ENCODE data around the gene ACTL8.

Gene ACTL8

GRCh38 chr1:17728123-17728712, 26.9 kb upstream of the ACTL8 start:
- Mint-ChIP-seq H3K4me1 (no peaks in the 10 kb centered on the region), H3K4me3 (no peak overlapping the region), H3K9me3 (no peaks in the 10 kb centered on the region), H3K36me3 (no peaks in the 10 kb centered on the region), H3K27ac (no peak overlapping the region)
- no peak for ATAC-seq
- DNase-seq (ENCODE audit: low spot score in 2 of 2): no peak

DNA sequence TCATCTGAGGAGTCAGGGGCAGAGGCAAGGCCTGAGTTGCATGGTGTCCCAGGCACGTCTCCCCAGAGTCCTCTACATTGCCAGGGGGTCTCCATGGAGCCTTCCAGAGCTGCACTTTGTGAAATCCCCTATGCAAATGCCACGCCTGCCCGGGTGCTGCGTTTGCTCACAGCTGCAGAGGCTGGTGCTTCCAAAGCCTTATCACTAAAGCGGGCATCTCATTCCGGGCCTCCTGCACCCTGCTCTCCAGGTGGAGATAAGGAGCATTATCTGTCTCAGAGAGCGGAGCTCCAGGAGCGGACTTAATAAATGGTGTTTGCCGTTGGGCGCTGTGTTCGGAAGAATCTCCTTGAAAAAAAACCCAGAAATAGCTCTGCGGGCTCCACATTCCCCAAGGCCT, 25.9 kb upstream of the ACTL8 start:
- no peaks in the 10 kb centered on the region for H3K4me1 Mint-ChIP-seq

DNA sequence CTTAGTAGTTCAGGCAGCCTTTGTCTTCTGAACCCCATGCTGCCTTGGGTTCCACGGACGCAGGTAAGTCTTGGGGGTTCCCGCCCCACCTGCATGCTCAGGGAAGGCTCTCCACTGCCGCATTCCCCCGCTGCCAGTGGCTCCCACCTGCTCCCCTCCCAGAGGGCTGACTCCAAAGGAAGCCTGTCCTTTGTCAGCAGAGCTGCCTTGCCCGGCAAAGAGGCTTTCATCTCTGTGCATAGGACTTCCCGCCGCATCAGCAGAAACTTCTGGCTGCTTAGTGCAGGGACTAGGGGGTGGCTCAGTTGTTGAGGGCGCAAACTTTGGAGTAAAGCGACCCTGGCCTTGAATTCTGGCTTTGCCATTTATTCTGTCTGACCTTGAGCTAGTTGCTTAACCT, 25.2 kb upstream of the ACTL8 start:
- no peaks in the 10 kb centered on the region for H3K36me3 Mint-ChIP-seq
- no peak for DNase-seq (ENCODE audit: low spot score in 2 of 2)
- H3K27ac Mint-ChIP-seq: no peak overlapping the region
- ATAC-seq: no peak
- no peaks in the 10 kb centered on the region for H3K9me3 Mint-ChIP-seq
- no peak overlapping the region for H3K4me3 Mint-ChIP-seq
- H3K4me1 Mint-ChIP-seq: no peaks in the 10 kb centered on the region

More for the DNA sequence above, 25.9 kb upstream of the ACTL8 start:
- ATAC-seq (no peak), DNase-seq (ENCODE audit: low spot score in 2 of 2) (no peak)
- Mint-ChIP-seq H3K4me3 (no peak overlapping the region), H3K9me3 (no peaks in the 10 kb centered on the region), H3K27ac (no peak overlapping the region), H3K36me3 (no peaks in the 10 kb centered on the region)

DNA sequence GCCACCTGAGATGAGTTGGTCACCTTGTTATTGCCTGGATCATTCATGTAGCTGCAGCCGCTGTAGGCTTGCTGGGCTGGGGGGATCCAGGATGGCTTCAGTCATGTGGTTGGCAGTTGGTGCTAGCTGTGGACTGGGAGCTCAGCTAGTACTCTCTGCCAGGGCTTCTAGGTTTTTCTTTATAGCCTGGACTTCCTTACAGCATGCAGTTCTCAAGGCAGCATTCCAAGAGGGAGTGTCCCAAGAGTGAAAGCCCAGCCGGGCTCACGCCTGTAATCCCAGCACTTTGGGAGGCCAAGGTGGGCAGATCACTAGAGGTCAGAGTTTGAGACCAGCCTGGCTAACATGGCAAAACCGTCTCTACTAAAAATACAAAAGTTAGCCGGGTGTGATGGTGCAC, 23.7 kb upstream of the ACTL8 start:
- no peaks in the 10 kb centered on the region for H3K4me1 Mint-ChIP-seq
- no peak overlapping the region for H3K4me3 Mint-ChIP-seq
- H3K27ac Mint-ChIP-seq: no peak overlapping the region
- ATAC-seq (no peak), DNase-seq (ENCODE audit: low spot score in 2 of 2) (no peak)
- no peaks in the 10 kb centered on the region for H3K9me3 Mint-ChIP-seq
- H3K36me3 Mint-ChIP-seq: no peaks in the 10 kb centered on the region

- no peaks in the 10 kb centered on the region for H3K9me3 Mint-ChIP-seq
- H3K27ac Mint-ChIP-seq: no peak overlapping the region
- no peaks in the 10 kb centered on the region for H3K4me1 Mint-ChIP-seq
- ATAC-seq (no peak), DNase-seq (ENCODE audit: low spot score in 2 of 2) (no peak)
- H3K4me3 Mint-ChIP-seq: no peak overlapping the region
- H3K36me3 Mint-ChIP-seq: no peaks in the 10 kb centered on the region
Measured at GRCh38 chr1:17732475-17732874, 22.7 kb upstream of the ACTL8 start.

GRCh38 chr1:17733661-17734060, 21.5 kb upstream of the ACTL8 start:
- no peak overlapping the region for H3K4me3 Mint-ChIP-seq
- H3K36me3 Mint-ChIP-seq: no peaks in the 10 kb centered on the region
- no peaks in the 10 kb centered on the region for H3K4me1 Mint-ChIP-seq
- ATAC-seq: no peak
- DNase-seq (ENCODE audit: low spot score in 2 of 2): no peak
- H3K9me3 Mint-ChIP-seq: no peaks in the 10 kb centered on the region
- H3K27ac Mint-ChIP-seq: no peak overlapping the region

GRCh38 chr1:17734609-17735008, 20.5 kb upstream of the ACTL8 start:
- DNase-seq (ENCODE audit: low spot score in 2 of 2) (no peak), ATAC-seq (no peak)
- no peaks in the 10 kb centered on the region for H3K9me3 Mint-ChIP-seq
- H3K4me1 Mint-ChIP-seq: no peaks in the 10 kb centered on the region
- no peaks in the 10 kb centered on the region for H3K36me3 Mint-ChIP-seq
- H3K27ac Mint-ChIP-seq: no peak overlapping the region
- no peak overlapping the region for H3K4me3 Mint-ChIP-seq

- ATAC-seq: no peak
- H3K27ac Mint-ChIP-seq: no peak overlapping the region
- no peak for DNase-seq (ENCODE audit: low spot score in 2 of 2)
- no peak overlapping the region for H3K4me3 Mint-ChIP-seq
- H3K4me1 Mint-ChIP-seq: no peaks in the 10 kb centered on the region
- H3K36me3 Mint-ChIP-seq: no peaks in the 10 kb centered on the region
- no peaks in the 10 kb centered on the region for H3K9me3 Mint-ChIP-seq
Measured at GRCh38 chr1:17735348-17735747, 19.8 kb upstream of the ACTL8 start.

GRCh38 chr1:17735793-17736192, 19.3 kb upstream of the ACTL8 start:
- ATAC-seq (no peak), DNase-seq (ENCODE audit: low spot score in 2 of 2) (no peak)
- Mint-ChIP-seq H3K4me3 (no peak overlapping the region), H3K4me1 (no peaks in the 10 kb centered on the region), H3K36me3 (no peaks in the 10 kb centered on the region), H3K27ac (no peak overlapping the region), H3K9me3 (no peaks in the 10 kb centered on the region)

GRCh38 chr1:17736625-17737024, 18.5 kb upstream of the ACTL8 start:
- Mint-ChIP-seq H3K36me3 (no peaks in the 10 kb centered on the region), H3K4me3 (no peak overlapping the region), H3K27ac (no peak overlapping the region), H3K4me1 (no peaks in the 10 kb centered on the region), H3K9me3 (no peaks in the 10 kb centered on the region)
- DNase-seq (ENCODE audit: low spot score in 2 of 2) (no peak), ATAC-seq (no peak)

- no peaks in the 10 kb centered on the region for H3K9me3 Mint-ChIP-seq
- no peak overlapping the region for H3K27ac Mint-ChIP-seq
- no peak for ATAC-seq
- no peak for DNase-seq (ENCODE audit: low spot score in 2 of 2)
- no peaks in the 10 kb centered on the region for H3K4me1 Mint-ChIP-seq
- H3K36me3 Mint-ChIP-seq: no peaks in the 10 kb centered on the region
- H3K4me3 Mint-ChIP-seq: no peak overlapping the region
Measured at GRCh38 chr1:17739050-17739449, 16.1 kb upstream of the ACTL8 start.

GRCh38 chr1:17741052-17741451, 14.1 kb upstream of the ACTL8 start:
- Mint-ChIP-seq H3K27ac (no peak overlapping the region), H3K9me3 (no peaks in the 10 kb centered on the region), H3K4me3 (no peak overlapping the region), H3K36me3 (no peaks in the 10 kb centered on the region), H3K4me1 (no peaks in the 10 kb centered on the region)
- no peak for DNase-seq (ENCODE audit: low spot score in 2 of 2)
- ATAC-seq: no peak

GRCh38 chr1:17742583-17742982, 12.6 kb upstream of the ACTL8 start:
- ATAC-seq (no peak), DNase-seq (ENCODE audit: low spot score in 2 of 2) (no peak)
- Mint-ChIP-seq H3K4me3 (no peak overlapping the region), H3K27ac (no peak overlapping the region), H3K36me3 (no peaks in the 10 kb centered on the region), H3K4me1 (no peaks in the 10 kb centered on the region), H3K9me3 (no peaks in the 10 kb centered on the region)

DNA sequence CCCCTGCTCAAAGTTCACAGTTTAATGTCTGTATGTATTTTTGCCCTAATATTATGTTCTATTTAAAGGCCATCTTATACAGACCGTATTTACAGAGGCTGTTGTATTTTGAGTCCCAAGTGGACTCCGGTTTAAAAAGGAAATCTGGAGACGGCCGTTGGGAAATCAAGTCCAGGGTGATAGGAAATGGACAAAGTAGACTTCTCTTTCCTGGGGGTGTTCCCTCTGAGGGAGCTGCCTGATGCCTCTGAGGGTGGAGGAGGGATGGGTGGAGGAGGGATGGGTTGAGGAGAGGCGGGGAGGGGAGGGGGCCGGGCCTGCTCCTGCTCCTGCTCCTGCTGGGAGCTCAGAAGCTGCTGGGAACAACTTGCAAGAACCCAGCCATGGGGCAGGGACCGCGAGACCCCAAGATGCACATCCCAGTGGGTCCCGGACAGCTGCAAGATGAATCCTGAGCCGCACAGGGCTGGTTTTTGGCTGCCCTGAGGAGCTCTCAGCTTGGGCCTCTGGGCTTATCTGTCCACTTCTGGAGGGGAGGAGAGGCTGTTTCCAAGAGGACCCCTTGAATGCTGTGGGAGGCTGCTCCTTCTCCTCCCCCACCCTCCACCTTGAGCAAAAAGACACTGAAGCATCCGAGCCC, 12.0 kb upstream of the ACTL8 start:
- Mint-ChIP-seq H3K36me3 (no peaks in the 10 kb centered on the region), H3K27ac (no peak overlapping the region), H3K9me3 (no peaks in the 10 kb centered on the region), H3K4me1 (no peaks in the 10 kb centered on the region), H3K4me3 (no peak overlapping the region)
- ATAC-seq: no peak
- DNase-seq (ENCODE audit: low spot score in 2 of 2): no peak

- Mint-ChIP-seq H3K36me3 (no peaks in the 10 kb centered on the region), H3K4me3 (no peak overlapping the region), H3K9me3 (no peaks in the 10 kb centered on the region), H3K4me1 (no peaks in the 10 kb centered on the region), H3K27ac (no peak overlapping the region)
- no peak for DNase-seq (ENCODE audit: low spot score in 2 of 2)
- ATAC-seq: no peak
Measured at GRCh38 chr1:17743925-17744324, 11.2 kb upstream of the ACTL8 start.

GRCh38 chr1:17744666-17745478, 10.3 kb upstream of the ACTL8 start:
- DNase-seq (ENCODE audit: low spot score in 2 of 2): no peak
- Mint-ChIP-seq H3K27ac (no peak overlapping the region), H3K36me3 (no peaks in the 10 kb centered on the region), H3K4me1 (no peaks in the 10 kb centered on the region), H3K9me3 (no peaks in the 10 kb centered on the region), H3K4me3 (no peak overlapping the region)
- ATAC-seq: no peak

Data from stimulated activated effector memory CD8-positive, alpha-beta T cell treated with anti-CD3 and anti-CD28 coated beads, Interleukin-12 subunit alpha, Interleukin-12 subunit beta, amount 100 ng/mL, for 72 hours (primary cell).